ENCODE results near the gene SPART. TPM values are rescaled to one million over a fixed set of nuclear protein-coding genes. Genes with fewer than 3 reads are reported as not detected.

SPART gene
- total RNA-seq, 4 donors from 2014 or later: 14.1 to 27.6 (median 18.2) TPM

DNA sequence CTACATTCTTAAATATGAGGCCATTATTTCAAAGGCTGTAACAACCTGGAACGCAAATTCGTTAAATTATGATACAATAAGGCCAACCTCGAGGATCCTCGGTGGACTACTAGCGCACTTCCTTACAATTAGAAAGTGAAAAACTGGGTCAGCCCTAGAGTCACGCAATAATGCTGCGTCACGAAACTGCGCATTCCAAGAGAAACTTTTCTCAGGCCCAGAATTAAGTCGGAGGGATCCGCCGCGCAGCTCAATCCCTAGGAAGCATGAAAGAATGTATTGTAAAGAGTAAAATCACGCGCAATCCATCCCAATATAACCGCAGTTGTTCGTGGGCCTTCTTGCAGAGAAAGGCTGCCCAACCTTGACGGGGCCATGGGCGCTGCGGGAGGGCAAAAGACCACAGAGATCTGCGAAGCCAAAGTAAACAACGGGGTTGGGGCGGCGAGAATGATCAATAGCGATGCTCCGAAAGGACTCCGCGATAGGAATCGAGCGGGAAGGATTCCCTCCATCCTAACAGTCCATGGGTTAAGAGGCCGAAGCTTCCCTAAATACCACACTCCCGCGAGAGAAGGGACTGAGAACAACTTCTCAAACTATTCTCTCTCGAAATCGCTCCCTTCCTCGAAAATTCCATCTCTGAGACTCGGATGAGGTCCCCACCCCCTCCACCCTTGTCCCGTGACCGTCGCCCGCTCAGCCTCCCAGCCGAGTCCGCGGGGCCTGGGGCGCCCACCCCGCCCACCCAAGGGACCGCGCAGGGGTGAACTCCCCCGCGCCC is 564 bp downstream of the SPART start:
- intact Hi-C loops (cut with DNase I; ENCODE audit: low total_unique reads): loop anchor here (5.0 to 10.0 kb wide), 2 partner anchors 52 to 61 kb away; no protein-coding TSS in a partner anchor
- TF ChIP-seq POLR2A (IDR thresholded peaks at IDR 0.05) (peak; percentile 19), POLR2AphosphoS5 (IDR thresholded peaks at IDR 0.05) (peak; percentile 48 to 59 (median 56))
- TF ChIP-seq, protein P1, sequence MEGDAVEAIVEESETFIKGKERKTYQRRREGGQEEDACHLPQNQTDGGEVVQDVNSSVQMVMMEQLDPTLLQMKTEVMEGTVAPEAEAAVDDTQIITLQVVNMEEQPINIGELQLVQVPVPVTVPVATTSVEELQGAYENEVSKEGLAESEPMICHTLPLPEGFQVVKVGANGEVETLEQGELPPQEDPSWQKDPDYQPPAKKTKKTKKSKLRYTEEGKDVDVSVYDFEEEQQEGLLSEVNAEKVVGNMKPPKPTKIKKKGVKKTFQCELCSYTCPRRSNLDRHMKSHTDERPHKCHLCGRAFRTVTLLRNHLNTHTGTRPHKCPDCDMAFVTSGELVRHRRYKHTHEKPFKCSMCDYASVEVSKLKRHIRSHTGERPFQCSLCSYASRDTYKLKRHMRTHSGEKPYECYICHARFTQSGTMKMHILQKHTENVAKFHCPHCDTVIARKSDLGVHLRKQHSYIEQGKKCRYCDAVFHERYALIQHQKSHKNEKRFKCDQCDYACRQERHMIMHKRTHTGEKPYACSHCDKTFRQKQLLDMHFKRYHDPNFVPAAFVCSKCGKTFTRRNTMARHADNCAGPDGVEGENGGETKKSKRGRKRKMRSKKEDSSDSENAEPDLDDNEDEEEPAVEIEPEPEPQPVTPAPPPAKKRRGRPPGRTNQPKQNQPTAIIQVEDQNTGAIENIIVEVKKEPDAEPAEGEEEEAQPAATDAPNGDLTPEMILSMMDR (IDR thresholded peaks at IDR 0.05): no peak
- in situ Hi-C loops (cut with MboI; ENCODE audit: low pct_ligation_motif_present in 1 of 4, low pct_unique_long_range_greater_than_20kb in 1 of 4, low sequenced_read_pairs in 3 of 4): no loop called here

DNA sequence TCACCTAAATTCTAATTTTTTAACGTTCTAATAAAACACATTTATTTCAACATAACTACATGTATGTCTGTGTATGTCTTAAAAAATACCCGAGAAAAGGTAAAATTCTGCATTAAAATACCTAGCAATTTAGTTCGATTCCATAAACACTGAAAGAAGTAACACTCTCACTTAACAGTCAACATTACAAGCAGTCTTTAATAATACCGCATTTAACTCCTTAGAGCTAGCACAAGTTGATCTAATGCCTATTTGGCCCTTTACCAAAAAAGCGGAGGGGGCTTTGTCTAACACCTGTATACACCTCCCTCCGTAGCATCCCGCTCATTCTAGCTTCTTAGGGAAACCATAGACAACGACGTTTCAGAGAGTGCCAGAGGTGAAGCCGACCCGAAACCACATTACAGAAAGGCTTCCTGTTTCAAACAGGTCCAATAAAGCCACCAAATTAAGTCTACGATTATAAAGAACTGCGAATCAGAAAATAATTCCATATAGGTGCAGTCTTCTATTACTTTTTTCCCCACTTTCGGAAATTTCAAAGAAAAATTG is 1.2 kb downstream of the SPART start:
- Histone ChIP-seq H3K36me3 (no peaks in the 10 kb centered on the region), H3K9me3 (no peaks in the 10 kb centered on the region), H3K27me3 (peaks cover 17% of the 10 kb centered on the region), H3K4me3 (peak overlapping the region; percentile 58 to 75 (median 68)), H3K4me1 (peaks cover 0 to 24% (median 4%) of the 10 kb centered on the region in 4 donors), H3K27ac (peak overlapping the region; percentile 94 to 98 (median 95))
- in situ Hi-C loops (cut with MboI; ENCODE audit: low pct_ligation_motif_present in 1 of 4, low pct_unique_long_range_greater_than_20kb in 1 of 4, low sequenced_read_pairs in 3 of 4): no loop called here
- DNase-seq: no peak
- TF ChIP-seq EP300 (IDR thresholded peaks at IDR 0.05; ENCODE audit: low read depth) (no peak), POLR2AphosphoS5 (IDR thresholded peaks at IDR 0.05) (no peak), POLR2A (IDR thresholded peaks at IDR 0.05) (no peak)
- TF ChIP-seq, protein P1 (IDR thresholded peaks at IDR 0.05): no peak
- intact Hi-C loops (cut with DNase I; ENCODE audit: low total_unique reads): loop anchor here (5.0 to 10.0 kb wide), 2 partner anchors 52 to 60 kb away; no protein-coding TSS in a partner anchor
- 30 to 37% methylated on average over 13 to 14 of the region's 14 CpGs for WGBS, 2 donors (ENCODE audit: low coverage in 1 of 2)

More for the DNA sequence above, 564 bp downstream of the SPART start:
- H3K4me1 ChIP-seq: peaks cover 0 to 24% (median 4%) of the 10 kb centered on the region in 4 donors
- H3K4me3 ChIP-seq: peak overlapping the region; percentile 58 to 75 (median 68)
- H3K27me3 ChIP-seq: peaks cover 17% of the 10 kb centered on the region
- 5 to 10% methylated on average over 19 to 49 of the region's 50 CpGs for WGBS, 2 donors (ENCODE audit: low coverage in 1 of 2)
- no peaks in the 10 kb centered on the region for H3K9me3 ChIP-seq
- peak; percentile 60 for DNase-seq
- peak overlapping the region; percentile 94 to 98 (median 95) for H3K27ac ChIP-seq
- H3K36me3 ChIP-seq: no peaks in the 10 kb centered on the region

GRCh38 chr13:36344173-36344572 is 2.0 kb downstream of the SPART start:
- H3K27ac ChIP-seq: peak overlapping the region in 3 of 4 donors; percentile 94 to 98 (median 96)
- in situ Hi-C loops (cut with MboI; ENCODE audit: low pct_ligation_motif_present in 1 of 4, low pct_unique_long_range_greater_than_20kb in 1 of 4, low sequenced_read_pairs in 3 of 4) (no loop called here), intact Hi-C loops (cut with DNase I; ENCODE audit: low total_unique reads) (loop anchor here (10.0 kb wide), 1 partner anchor 59 kb away; no protein-coding TSS in a partner anchor)
- DNase-seq: peak; percentile 10
- 67 to 77% methylated on average over 6 of the region's 6 CpGs for WGBS, 2 donors (ENCODE audit: low coverage in 1 of 2)
- H3K4me1 ChIP-seq: peaks cover 0 to 24% (median 4%) of the 10 kb centered on the region in 4 donors
- H3K4me3 ChIP-seq: peak overlapping the region in 1 of 4 donors; percentile 65
- TF ChIP-seq POLR2AphosphoS5 (IDR thresholded peaks at IDR 0.05) (no peak), EP300 (IDR thresholded peaks at IDR 0.05; ENCODE audit: low read depth) (no peak), POLR2A (IDR thresholded peaks at IDR 0.05) (no peak)
- TF ChIP-seq, protein P1 (IDR thresholded peaks at IDR 0.05): no peak
- no peaks in the 10 kb centered on the region for H3K36me3 ChIP-seq
- peaks cover 17% of the 10 kb centered on the region for H3K27me3 ChIP-seq
- H3K9me3 ChIP-seq: no peaks in the 10 kb centered on the region

DNA sequence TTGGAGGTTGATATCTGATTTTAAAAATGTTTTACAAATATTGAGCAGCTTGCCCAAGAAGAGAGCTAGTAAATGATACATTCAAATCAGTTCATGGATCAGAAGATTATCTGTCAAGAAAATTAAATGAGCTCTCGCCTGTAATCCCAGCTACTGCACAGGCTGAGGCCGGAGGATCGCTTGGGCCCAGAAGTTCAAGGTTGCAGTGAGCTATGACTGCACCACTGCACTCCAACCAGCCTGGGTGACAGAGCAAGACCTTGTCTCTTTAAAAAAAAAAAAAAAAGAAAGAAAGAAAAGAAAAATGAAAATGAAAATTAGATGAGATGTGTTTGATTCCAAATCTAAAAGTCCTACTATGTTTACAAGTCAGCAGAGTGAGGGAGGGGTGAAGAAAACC is 2.4 kb downstream of the SPART start:
- peaks cover 0 to 24% (median 4%) of the 10 kb centered on the region in 4 donors for H3K4me1 ChIP-seq
- H3K9me3 ChIP-seq: no peaks in the 10 kb centered on the region
- peaks cover 17% of the 10 kb centered on the region for H3K27me3 ChIP-seq
- intact Hi-C loops (cut with DNase I; ENCODE audit: low total_unique reads): loop anchor here (10.0 kb wide), 1 partner anchor 59 kb away; no protein-coding TSS in a partner anchor
- peak overlapping the region in 3 of 4 donors; percentile 94 to 98 (median 96) for H3K27ac ChIP-seq
- no peak for DNase-seq
- TF ChIP-seq POLR2A (IDR thresholded peaks at IDR 0.05) (no peak), EP300 (IDR thresholded peaks at IDR 0.05; ENCODE audit: low read depth) (no peak), POLR2AphosphoS5 (IDR thresholded peaks at IDR 0.05) (no peak)
- TF ChIP-seq, protein P1 (IDR thresholded peaks at IDR 0.05): no peak
- 93% methylated on average over 3 of the region's 3 CpGs; no CpG with 5 or more reads in 1 of the 2 donors for WGBS, 2 donors (ENCODE audit: low coverage in 1 of 2)
- H3K36me3 ChIP-seq: no peaks in the 10 kb centered on the region
- H3K4me3 ChIP-seq: no peak overlapping the region
- in situ Hi-C loops (cut with MboI; ENCODE audit: low pct_ligation_motif_present in 1 of 4, low pct_unique_long_range_greater_than_20kb in 1 of 4, low sequenced_read_pairs in 3 of 4): no loop called here
